HG03558 (cell line): ENCODE results near the gene ZFPM1.

Experiments
- ATAC-seq: cut with Tn5 transposase; IDR thresholded peaks from one replicate; pipeline ENCODE4 v1.9.1; 2021; ENCODE audit warnings: moderate number of reproducible peaks; ENCODE audit not compliant: unreplicated experiment; ENCODE audit errors: extremely low read depth

Gene ZFPM1

DNA sequence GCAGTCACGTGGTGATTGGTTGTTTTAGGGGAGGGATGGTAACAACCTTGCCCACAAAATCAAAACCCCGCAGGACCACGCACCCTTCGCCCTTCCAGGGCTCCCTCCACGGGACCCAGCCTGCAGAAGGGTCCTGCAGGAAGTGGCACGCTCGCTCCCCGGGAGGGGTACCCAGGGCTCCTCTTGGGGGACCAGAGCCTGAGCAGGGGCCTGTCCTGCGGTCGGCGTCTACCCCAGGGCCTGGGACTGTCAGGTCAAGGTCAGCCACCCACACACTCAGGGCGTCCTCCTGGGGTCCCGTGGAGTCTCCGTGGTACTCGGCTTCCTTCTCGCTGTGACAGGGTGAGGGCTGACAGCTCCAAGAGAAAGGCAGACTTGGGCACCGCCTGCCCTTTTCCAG is 36.4 kb upstream of the ZFPM1 start:
- ATAC-seq = no peak

GRCh38 chr16:88417684-88418476 is 35.2 kb upstream of the ZFPM1 start:
- no peak for ATAC-seq

- ATAC-seq = no peak
Measured at GRCh38 chr16:88418869-88419268, 34.2 kb upstream of the ZFPM1 start.

DNA sequence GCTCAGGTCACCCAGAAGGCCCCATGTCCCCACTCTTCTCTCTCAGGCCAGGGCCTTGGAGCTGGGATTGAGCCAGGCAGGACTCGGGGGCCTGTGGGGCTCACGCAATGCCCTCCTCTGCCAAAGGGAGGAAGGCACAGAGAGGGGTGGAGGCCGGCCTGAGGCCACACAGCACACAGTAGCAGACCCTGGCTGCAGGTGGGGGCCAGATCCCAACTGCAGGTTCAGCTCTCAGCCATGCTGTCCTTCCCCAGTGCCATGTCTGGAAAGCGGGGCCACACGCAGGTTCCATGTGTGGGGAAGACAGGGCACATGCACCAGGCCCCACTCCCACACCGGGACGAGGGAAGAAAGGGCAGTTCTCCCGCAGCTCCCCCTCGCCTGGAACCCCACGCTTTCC is 33.3 kb upstream of the ZFPM1 start:
- ATAC-seq = no peak

- no peak for ATAC-seq
Measured at GRCh38 chr16:88420496-88420895, 32.6 kb upstream of the ZFPM1 start.

DNA sequence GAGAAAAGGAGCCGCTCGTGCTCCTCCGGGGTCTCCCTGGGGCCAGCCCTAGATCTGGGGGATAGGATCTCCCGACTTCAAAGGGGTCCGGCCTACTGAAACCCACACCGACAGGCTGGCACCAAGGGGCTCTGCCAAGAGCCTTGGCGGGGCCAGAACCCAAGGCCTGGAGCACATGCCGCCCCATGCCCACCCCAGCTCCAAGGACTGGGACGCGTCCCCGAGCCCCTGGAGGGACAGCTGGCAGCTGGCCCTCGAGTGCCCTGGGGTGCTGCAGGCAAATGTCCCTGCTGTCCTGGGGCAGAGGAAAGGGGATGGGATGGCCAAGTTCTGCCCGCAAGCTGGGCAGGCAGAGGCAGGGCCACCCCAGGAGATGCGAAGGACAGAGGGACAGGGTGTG is 31.8 kb upstream of the ZFPM1 start:
- ATAC-seq = no peak

DNA sequence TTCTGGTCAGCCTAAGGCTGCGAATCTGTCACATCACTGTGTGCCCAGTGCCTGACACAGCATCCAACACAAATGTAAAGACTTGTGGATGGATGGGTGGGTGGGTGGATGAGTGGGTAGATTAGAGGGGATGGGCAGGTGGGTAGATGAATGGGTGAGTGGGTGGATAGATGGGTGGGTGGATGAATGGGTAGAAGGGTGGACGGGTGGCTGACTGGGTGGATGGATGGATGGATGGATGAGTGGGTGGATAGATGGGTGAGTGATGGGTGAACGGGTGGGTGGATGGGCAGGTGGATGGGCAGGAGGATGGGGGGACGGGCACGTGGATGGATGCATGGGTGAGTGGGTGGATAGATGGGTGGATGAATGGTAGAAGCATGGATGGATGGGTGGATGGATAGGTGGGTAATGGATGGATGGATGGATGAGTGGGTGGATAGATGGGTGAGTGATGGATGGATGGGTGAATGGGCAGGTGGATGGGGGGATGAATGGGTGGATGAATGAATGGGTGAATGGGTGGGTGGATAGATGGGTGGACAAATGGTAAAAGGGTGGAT is 31.1 kb upstream of the ZFPM1 start:
- no peak for ATAC-seq

DNA sequence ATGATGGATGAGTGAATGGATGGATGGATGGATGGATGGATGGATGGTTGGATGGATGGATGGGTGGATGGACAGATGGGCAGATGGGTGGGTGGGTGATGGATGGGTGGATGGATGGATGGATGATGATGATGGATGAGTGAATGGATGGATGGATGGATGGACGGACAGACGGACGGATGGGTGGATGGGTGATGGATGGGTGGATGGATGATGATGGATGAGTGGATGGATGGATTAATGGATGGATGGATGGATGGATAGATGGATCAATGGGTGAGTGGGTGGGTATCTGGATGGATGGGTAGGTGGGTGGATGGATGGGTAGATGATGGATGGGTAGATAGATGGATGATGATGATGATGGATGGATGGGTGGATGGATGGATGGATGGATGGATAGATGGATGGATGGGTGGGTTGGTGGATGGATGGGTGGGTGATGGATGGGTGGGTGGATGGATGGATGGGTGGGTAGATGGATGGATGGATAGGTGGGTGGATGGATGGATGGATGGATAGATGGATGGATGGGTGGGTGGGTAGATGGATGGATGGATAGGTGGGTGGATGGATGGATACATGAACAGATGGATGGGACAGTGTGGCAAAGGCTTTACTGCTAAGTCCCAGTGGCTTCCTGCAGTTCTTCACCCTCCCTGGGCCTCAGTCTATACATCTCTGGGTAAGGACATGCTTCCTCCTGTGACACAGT is 30.2 kb upstream of the ZFPM1 start:
- ATAC-seq = no peak

DNA sequence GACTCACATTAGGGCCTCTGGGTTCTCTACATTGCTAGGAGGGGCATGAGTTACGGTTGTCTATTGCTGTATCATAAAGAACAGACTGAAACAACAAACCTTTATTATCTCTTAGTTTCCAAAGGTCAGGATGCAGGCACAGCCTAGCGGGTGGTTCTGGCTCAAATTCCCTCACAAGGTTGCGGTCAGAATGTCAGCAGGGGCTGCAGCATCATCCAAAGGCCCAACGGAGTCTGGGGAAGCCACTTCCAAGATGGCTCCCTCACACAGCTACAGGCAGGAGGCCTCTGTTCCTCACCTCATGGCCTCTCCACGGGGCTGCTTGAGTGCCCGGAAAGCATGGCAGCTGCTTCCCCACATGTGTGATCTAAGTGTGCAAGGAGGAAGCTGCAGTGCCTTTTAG is 29.6 kb upstream of the ZFPM1 start:
- no peak for ATAC-seq

- ATAC-seq = no peak
Measured at GRCh38 chr16:88424587-88425235, 28.4 kb upstream of the ZFPM1 start.

- no peak for ATAC-seq
Measured at GRCh38 chr16:88426018-88426417, 27.1 kb upstream of the ZFPM1 start.

GRCh38 chr16:88427376-88427775 is 25.7 kb upstream of the ZFPM1 start:
- no peak for ATAC-seq

- ATAC-seq = no peak
Measured at GRCh38 chr16:88428156-88428555, 24.9 kb upstream of the ZFPM1 start.

- ATAC-seq = no peak
Measured at GRCh38 chr16:88428616-88429386, 24.3 kb upstream of the ZFPM1 start.

DNA sequence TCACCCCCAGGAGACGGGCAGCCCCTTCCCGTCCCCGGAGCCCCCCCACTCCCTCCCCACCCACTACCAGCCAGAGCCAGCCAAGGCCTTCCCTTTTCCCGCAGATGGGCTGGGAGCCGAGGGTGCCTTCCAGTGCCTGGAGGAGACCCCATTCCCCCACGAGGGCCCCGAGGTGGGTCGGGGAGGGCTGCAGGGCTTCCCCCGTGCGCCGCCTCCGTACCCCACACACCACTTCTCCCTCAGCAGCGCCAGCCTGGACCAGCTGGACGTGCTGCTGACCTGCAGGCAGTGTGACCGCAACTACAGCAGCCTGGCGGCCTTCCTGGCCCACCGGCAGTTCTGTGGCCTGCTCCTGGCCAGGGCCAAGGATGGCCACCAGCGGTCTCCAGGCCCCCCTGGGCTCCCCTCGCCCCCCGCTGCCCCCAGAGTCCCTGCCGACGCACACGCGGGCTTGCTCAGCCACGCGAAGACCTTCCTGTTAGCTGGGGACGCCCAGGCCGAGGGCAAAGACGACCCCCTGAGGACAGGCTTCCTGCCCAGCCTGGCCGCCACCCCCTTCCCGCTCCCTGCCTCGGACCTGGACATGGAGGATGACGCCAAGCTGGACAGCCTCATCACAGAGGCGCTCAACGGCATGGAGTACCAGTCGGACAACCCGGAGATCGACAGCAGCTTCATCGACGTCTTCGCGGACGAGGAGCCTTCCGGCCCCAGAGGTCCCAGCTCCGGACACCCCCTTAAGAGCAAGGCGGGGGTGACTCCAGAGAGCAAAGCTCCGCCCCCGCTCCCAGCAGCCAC is 23.5 kb upstream of the ZFPM1 start:
- no peak for ATAC-seq

GRCh38 chr16:88430185-88430523 is 22.9 kb upstream of the ZFPM1 start:
- ATAC-seq = no peak

DNA sequence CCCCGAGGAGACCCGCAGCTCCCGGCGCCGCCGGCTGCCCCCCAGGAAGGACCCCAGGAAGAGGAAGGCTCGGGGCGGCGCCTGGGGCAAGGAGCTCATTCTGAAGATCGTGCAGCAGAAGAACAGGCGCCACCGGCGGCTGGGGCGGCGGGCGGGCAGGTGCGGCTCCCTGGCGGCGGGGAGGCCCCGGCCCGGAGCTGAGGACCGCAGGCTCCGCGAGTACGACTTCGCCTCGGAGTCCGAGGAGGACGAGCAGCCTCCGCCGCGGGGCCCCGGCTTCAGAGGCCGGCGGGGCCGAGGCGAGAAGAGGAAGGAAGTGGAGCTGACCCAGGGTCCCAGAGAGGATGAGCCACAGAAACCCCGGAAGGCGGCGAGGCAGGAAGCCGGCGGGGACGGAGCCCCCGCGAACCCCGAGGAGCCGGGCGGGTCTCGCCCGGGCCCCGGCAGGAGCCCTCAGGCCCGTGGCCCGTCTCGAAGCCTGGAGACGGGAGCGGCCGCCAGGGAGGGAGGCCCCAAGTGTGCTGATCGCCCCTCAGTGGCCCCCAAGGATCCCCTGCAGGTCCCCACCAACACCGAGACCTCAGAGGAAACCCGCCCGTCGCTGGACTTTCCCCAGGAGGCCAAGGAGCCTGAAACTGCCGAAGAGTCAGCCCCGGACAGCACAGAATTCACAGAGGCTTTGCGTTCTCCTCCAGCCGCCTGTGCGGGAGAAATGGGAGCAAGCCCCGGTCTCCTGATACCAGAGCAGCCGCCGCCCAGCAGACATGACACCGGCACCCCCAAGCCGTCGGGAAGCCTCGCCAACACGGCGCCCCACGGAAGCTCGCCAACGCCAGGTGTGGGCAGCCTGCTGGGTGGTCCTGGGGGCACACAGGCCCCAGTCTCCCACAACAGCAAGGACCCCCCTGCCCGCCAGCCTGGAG is 22.3 kb upstream of the ZFPM1 start:
- ATAC-seq = no peak

- no peak for ATAC-seq
Measured at GRCh38 chr16:88431651-88432050, 21.4 kb upstream of the ZFPM1 start.

- ATAC-seq = no peak
Measured at GRCh38 chr16:88432174-88432573, 20.9 kb upstream of the ZFPM1 start.
